Measurements from ENCODE around the gene LRRC41.

DNA sequence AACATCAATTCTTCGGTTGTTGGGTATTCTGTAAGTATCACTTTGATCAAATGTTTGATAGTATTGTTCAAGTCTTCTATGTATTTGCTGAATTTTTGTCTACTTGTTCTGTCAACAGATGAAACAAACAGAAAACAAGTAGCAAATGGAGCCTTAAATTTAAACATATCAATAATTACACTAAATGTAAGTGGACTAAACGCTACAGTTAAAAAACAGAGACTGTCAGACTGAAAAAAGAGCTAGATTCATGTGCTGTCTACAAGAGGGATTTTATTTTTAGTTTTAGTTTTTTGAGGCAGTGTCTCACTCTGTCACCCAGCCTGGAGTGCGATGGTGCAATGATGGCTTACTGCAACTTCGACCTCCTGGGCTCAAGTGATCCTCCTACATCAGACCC is 66.5 kb downstream of the LRRC41 start:
- TF ChIP-seq POLR2A (IDR thresholded peaks at IDR 0.05) (no peak), EP300 (IDR thresholded peaks at IDR 0.05) (no peak), POLR2AphosphoS5 (IDR thresholded peaks at IDR 0.05) (no peak)
- TF ChIP-seq, protein P1, sequence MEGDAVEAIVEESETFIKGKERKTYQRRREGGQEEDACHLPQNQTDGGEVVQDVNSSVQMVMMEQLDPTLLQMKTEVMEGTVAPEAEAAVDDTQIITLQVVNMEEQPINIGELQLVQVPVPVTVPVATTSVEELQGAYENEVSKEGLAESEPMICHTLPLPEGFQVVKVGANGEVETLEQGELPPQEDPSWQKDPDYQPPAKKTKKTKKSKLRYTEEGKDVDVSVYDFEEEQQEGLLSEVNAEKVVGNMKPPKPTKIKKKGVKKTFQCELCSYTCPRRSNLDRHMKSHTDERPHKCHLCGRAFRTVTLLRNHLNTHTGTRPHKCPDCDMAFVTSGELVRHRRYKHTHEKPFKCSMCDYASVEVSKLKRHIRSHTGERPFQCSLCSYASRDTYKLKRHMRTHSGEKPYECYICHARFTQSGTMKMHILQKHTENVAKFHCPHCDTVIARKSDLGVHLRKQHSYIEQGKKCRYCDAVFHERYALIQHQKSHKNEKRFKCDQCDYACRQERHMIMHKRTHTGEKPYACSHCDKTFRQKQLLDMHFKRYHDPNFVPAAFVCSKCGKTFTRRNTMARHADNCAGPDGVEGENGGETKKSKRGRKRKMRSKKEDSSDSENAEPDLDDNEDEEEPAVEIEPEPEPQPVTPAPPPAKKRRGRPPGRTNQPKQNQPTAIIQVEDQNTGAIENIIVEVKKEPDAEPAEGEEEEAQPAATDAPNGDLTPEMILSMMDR (IDR thresholded peaks at IDR 0.05) = no peak

Measured in suprapubic skin (tissue), 4 donors.